Tibial artery (tissue), 4 donors: Measurements from ENCODE around the gene PRKAA1.

Source experiments
- DNase-seq, 2 donors: peaks; one replicate each; pipeline ENCODE4 v3.0.0-alpha.2; 2019
- H3K27ac ChIP-seq, 2 donors: fragments of 200-600 bp; sonication (generic) in 1 of 2; 1 replicate in 1 of 2; 2 replicates in 1 of 2; pipeline ENCODE4 v1.5.1; 2018 to 2019; ENCODE audit warnings: mild to moderate bottlenecking in 1 of 2
- H3K27me3 ChIP-seq, 2 donors: fragments of 200-600 bp; sonication (generic) in 1 of 2; one replicate each; pipeline versions ENCODE4 v1.5.1 to v1.6.0; 2016 to 2019
- H3K36me3 ChIP-seq, 3 donors: fragments of 200-600 bp; sonication (generic) in 2 of 3; one replicate each; pipeline ENCODE4 v1.5.1; 2016 to 2019; ENCODE audit warnings: mild to moderate bottlenecking in 2 of 3
- H3K4me1 ChIP-seq, 4 donors: fragments of 200-600 bp; sonication (generic) in 2 of 4; 1 replicate in 3 of 4; 2 replicates in 1 of 4; pipeline ENCODE4 v1.5.1; 2016 to 2019
- H3K4me3 ChIP-seq, 2 donors: fragments of 200-600 bp; sonication (generic) in 1 of 2; 1 replicate in 1 of 2; 2 replicates in 1 of 2; pipeline ENCODE4 v1.5.1; 2018 to 2019; ENCODE audit warnings: mild to moderate bottlenecking in 2 of 2
- H3K9me3 ChIP-seq, 3 donors: fragments of 200-600 bp; sonication (generic) in 1 of 3; one replicate each; pipeline ENCODE4 v1.5.1; 2016 to 2019
- intact Hi-C: fragments of 100-400 bp; cut with DNase I; formaldehyde crosslinking; loops from one replicate; pipeline ENCODE4 v1.15.0; 2023; ENCODE audit warnings: low total_unique reads
- TF ChIP-seq, protein P1 (sequence below), 2 experiments: fragments of 200-600 bp in 1 of 2; fragments of 450-650 bp in 1 of 2; IDR thresholded peaks; one replicate each; pipeline ENCODE4 v1.5.1; 2017 to 2019; ENCODE audit warnings: antibody characterized with exemption in 2 of 2, mild to moderate bottlenecking in 1 of 2, moderate library complexity in 1 of 2

PRKAA1 gene

DNA sequence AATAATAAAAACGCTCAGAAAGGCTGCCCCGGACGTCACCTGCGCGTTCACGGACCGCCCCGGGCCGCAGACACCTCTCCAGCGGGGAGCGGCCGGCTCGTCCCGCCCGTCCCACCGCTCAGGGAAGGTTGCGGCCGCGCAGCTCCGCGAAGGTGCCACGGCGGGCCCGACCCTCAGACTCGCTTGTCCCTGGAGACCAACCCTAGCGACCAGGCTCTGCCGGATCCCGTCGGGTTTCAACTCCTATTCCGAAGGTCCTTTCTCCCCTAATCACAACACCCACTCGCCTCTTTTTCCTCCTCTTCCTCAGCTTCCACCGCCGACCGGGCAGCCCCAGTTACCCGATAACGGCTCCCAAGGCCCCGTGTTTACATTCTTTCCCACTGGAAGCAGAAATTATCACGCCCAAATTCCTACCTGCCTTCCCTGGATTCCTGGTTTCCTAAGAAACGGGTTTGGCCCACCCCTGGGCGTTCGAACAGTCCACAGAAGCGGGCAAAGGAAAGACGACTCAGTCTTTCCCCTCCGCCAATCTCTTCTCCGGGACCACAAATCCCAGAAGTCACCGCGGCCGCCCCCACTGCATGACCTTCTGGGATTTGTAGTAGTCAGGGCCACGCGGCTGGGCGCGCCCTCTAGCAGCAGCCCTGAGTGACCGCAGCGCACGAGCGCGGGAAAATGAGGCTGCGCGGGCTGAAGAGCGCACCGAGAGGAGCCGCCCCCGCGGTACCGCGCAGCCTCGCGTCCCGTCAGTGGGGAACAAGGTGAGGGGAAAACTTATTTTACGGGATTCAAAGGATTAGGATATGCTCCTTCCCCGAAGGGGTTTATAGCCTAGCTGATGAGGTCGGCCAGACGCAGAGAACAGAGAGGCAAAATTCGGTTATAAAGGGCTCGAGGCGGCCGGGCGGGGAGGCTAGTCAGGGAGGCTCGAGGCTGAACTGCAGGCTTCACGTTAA lies 42.5 kb downstream of the PRKAA1 start, which contains the start of gene TTC33:
TTC33 (minus strand) TSS at position 555 of the 959 bp plus-strand sequence. CDS start 8,943 bp downstream, outside the sequence.
- intact Hi-C loops = loop anchor here (10.0 kb wide), 1 partner anchor 79 kb away; the partner anchor contains the start of gene RPL37
- TF ChIP-seq, protein P1, sequence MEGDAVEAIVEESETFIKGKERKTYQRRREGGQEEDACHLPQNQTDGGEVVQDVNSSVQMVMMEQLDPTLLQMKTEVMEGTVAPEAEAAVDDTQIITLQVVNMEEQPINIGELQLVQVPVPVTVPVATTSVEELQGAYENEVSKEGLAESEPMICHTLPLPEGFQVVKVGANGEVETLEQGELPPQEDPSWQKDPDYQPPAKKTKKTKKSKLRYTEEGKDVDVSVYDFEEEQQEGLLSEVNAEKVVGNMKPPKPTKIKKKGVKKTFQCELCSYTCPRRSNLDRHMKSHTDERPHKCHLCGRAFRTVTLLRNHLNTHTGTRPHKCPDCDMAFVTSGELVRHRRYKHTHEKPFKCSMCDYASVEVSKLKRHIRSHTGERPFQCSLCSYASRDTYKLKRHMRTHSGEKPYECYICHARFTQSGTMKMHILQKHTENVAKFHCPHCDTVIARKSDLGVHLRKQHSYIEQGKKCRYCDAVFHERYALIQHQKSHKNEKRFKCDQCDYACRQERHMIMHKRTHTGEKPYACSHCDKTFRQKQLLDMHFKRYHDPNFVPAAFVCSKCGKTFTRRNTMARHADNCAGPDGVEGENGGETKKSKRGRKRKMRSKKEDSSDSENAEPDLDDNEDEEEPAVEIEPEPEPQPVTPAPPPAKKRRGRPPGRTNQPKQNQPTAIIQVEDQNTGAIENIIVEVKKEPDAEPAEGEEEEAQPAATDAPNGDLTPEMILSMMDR (IDR thresholded peaks at IDR 0.05) = peak; percentile 61 to 69

DNA sequence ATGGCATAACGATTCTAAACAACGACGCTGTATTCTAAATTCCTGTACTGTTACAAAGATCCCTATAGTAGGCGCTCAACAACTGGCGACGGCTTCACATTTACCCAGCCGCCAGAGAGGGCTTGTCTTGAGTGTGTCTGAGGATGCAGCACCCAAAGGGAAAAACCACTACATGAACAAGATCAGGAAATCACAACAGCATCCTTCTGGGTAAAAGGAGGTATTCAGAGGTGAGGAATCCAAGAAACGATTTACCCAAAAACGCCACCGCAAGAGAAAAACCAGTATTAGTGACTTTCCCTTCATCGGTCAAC lies 43.1 kb downstream of the PRKAA1 start:
- TF ChIP-seq, protein P1 (IDR thresholded peaks at IDR 0.05) = peak; percentile 30 to 48
- H3K27me3 ChIP-seq = no peaks in the 10 kb centered on the region
- peaks cover 0 to 5% (median 0%) of the 10 kb centered on the region in 3 donors for H3K36me3 ChIP-seq
- no peaks in the 10 kb centered on the region for H3K9me3 ChIP-seq
- intact Hi-C loops = loop anchor here (10.0 kb wide), 1 partner anchor 80 kb away; the partner anchor contains the start of gene RPL37
- peak overlapping the region; percentile 87 to 98 for H3K4me3 ChIP-seq
- peaks cover 0 to 32% (median 14%) of the 10 kb centered on the region in 4 donors for H3K4me1 ChIP-seq
- H3K27ac ChIP-seq = peak overlapping the region; percentile 94 to 95
- peak; percentile 83 to 84 for DNase-seq

More for the DNA sequence above, 42.5 kb downstream of the PRKAA1 start, which contains the start of gene TTC33:
- peaks cover 0 to 32% (median 14%) of the 10 kb centered on the region in 4 donors for H3K4me1 ChIP-seq
- peak within 1 kb of the TSS; percentile 87 to 98 for H3K4me3 ChIP-seq
- peaks cover 0 to 5% (median 0%) of the 10 kb centered on the region in 3 donors for H3K36me3 ChIP-seq
- peak within 1 kb of the TSS; percentile 94 to 95 for H3K27ac ChIP-seq
- H3K27me3 ChIP-seq = no peaks in the 10 kb centered on the region
- no peaks in the 10 kb centered on the region for H3K9me3 ChIP-seq
- peak; percentile 97 for DNase-seq

DNA sequence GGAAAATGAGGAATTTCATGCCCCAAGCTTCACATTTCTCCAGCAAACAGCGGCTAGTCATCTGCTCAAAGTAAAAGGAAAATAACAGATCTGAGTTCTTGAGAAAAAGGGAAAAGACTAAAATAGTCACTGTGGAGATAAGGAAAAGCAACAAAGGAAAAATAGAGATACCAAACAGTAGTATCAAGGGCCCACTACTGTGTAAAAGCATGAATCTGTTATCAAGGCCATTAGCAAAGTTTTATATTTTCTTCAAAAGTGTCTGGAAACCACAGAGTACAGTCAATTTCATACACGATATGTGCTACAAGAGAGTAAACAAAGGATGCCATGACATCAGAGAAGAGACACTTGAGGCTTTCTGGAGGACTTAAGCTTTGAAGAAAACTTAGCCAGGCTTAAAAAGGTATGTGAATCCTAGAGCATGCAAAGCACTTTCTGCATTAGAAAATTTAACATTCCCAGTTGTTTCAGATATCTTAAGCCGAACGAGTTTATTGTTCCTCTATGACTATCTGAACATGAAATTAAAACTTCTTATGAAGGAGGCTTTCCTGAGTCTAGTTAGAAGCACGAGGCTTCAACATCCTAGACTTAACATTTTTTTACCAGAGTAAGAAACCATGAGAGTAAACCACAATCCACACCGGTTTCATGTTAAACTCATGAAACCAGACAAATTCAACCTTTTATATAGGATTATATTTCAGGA lies 43.6 kb downstream of the PRKAA1 start:
- H3K27me3 ChIP-seq = no peaks in the 10 kb centered on the region
- H3K4me3 ChIP-seq = peak overlapping the region; percentile 87 to 98
- H3K4me1 ChIP-seq = peaks cover 0 to 32% (median 14%) of the 10 kb centered on the region in 4 donors
- TF ChIP-seq, protein P1 (IDR thresholded peaks at IDR 0.05) = no peak
- peaks cover 0 to 5% (median 0%) of the 10 kb centered on the region in 3 donors for H3K36me3 ChIP-seq
- DNase-seq = no peak
- H3K27ac ChIP-seq = peak overlapping the region; percentile 94 to 95
- intact Hi-C loops = loop anchor here (5.0 to 10.0 kb wide), 2 partner anchors 80 to 128 kb away; partner anchors contain the start of gene RPL37
- no peaks in the 10 kb centered on the region for H3K9me3 ChIP-seq

DNA sequence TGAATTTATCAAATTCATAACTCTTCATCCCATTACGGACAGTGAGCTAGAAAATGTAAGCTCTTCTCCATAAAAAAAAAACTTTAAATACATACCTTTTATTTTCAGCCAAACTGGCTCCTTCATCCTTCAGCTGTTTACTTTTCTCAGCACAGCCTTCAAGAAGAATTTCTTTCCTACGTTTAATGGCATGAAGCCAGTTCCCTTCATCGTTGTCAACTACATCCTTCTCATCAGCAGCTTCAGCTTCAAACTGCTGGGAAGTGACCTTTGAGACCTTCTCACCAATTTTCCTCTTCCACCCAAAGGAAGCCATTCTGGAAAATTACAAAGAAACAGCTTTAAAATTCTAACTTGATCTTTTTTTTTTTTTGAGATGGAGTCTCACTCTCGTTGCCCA lies 51.5 kb downstream of the PRKAA1 start:
- H3K36me3 ChIP-seq = peaks cover 1 to 10% (median 2%) of the 10 kb centered on the region in 3 donors
- TF ChIP-seq, protein P1 (IDR thresholded peaks at IDR 0.05) = no peak
- intact Hi-C loops = no loop called here
- H3K27me3 ChIP-seq = no peaks in the 10 kb centered on the region
- no peaks in the 10 kb centered on the region for H3K9me3 ChIP-seq
- peaks cover 0 to 16% (median 0%) of the 10 kb centered on the region in 4 donors for H3K4me1 ChIP-seq
- no peak for DNase-seq
- no peak overlapping the region for H3K27ac ChIP-seq
- no peak overlapping the region for H3K4me3 ChIP-seq

DNA sequence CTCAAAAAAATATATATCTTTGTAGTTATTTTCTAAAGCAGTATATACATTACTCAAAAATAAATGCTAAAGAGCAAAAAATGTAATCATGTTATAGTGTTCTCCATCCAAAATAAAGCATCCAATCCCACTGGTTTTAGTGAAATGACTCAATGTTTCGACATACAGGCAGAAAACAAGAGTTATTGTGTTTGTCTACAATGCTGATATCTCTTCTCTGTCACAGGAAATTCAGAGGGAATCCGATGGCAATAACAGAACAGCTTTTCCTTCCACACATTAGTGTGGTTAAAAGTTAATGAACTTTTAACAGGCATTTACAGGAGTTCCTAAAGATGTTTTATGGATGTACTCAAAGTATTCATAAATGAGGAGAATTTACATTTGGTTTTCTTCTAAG lies 54.4 kb downstream of the PRKAA1 start:
- intact Hi-C loops = no loop called here
- TF ChIP-seq, protein P1 (IDR thresholded peaks at IDR 0.05) = no peak
- Histone ChIP-seq H3K27me3 (no peaks in the 10 kb centered on the region), H3K36me3 (peaks cover 19 to 32% (median 24%) of the 10 kb centered on the region in 3 donors), H3K27ac (no peak overlapping the region), H3K9me3 (peaks cover 0 to 4% (median 0%) of the 10 kb centered on the region in 3 donors), H3K4me1 (peaks cover 0 to 16% (median 0%) of the 10 kb centered on the region in 4 donors), H3K4me3 (no peak overlapping the region)
- no peak for DNase-seq
